H1 (cell line): ENCODE results near the gene RNF157. TPM values are rescaled to one million over a fixed set of nuclear protein-coding genes. Genes with fewer than 3 reads are reported as not detected.

Experiments used
- CREB1 ChIP-seq: IDR thresholded peaks from 2 replicates; pipeline ENCODE4 v1.6.1; 2012; ENCODE audit warnings: inconsistent platforms
- KDM4A ChIP-seq: IDR thresholded peaks from one replicate; pipeline ENCODE4 v1.7.1; 2012; ENCODE audit warnings: low read depth, mild to moderate bottlenecking, moderate library complexity, low read length, inconsistent platforms; ENCODE audit not compliant: severe bottlenecking
- RNF2 ChIP-seq: fragments of 200-900, 300-1000 bp; sonication (generic); IDR thresholded peaks from 2 replicates; pipeline ENCODE4 v1.7.1; 2016; ENCODE audit warnings: borderline replicate concordance, low read depth, mild to moderate bottlenecking, antibody characterized with exemption, low read length; ENCODE audit not compliant: poor library complexity, severe bottlenecking; ENCODE audit errors: missing control alignments
- SUZ12 ChIP-seq: fragments of 200-600 bp; sonication (generic); IDR thresholded peaks from 2 replicates; pipeline ENCODE4 v1.6.1; 2012; ENCODE audit warnings: mild to moderate bottlenecking, inconsistent platforms, low read length, moderate library complexity, mixed read lengths
- polyA plus RNA-seq, 7 experiments: library from polyadenylated mRNA; depleted of rRNA in 3 of 7; stranded (reverse) in 5 of 7; unstranded in 2 of 7; fragments of >200 nt in 5 of 7; fragments of 200-250 nt in 2 of 7; gene quantifications; 1 replicate in 5 of 7; 2 replicates in 1 of 7; 4 replicates in 1 of 7; pipeline versions ENCODE4 v1.2.1 to v1.2.3, GENCODE V29; 2011 to 2013; ENCODE audit warnings: missing spikeins in 2 of 7, mixed read lengths in 2 of 7
- total RNA-seq: library from RNA; stranded (reverse); fragmentation: NEBNext Ultra II Directional; extraction: Animal tissue kit (Norgen Biotek cat#: 25700); gene quantifications from 2 replicates; pipeline ENCODE4 v1.2.1, GENCODE V29; 2021
- TF ChIP-seq, protein P1 (sequence below): IDR thresholded peaks from 2 replicates; pipeline ENCODE4 v1.6.1; 2012; ENCODE audit warnings: inconsistent platforms
- TF ChIP-seq, protein P2 (sequence below): IDR thresholded peaks from 2 replicates; pipeline ENCODE4 v1.6.1; 2012; ENCODE audit warnings: inconsistent platforms

Gene RNF157
- total and polyA plus RNA-seq, 2 of the 8 experiments (the other 6 are each of a cell fraction or from before 2014, with no cell fraction given) = 13.4 to 16.7 TPM

DNA sequence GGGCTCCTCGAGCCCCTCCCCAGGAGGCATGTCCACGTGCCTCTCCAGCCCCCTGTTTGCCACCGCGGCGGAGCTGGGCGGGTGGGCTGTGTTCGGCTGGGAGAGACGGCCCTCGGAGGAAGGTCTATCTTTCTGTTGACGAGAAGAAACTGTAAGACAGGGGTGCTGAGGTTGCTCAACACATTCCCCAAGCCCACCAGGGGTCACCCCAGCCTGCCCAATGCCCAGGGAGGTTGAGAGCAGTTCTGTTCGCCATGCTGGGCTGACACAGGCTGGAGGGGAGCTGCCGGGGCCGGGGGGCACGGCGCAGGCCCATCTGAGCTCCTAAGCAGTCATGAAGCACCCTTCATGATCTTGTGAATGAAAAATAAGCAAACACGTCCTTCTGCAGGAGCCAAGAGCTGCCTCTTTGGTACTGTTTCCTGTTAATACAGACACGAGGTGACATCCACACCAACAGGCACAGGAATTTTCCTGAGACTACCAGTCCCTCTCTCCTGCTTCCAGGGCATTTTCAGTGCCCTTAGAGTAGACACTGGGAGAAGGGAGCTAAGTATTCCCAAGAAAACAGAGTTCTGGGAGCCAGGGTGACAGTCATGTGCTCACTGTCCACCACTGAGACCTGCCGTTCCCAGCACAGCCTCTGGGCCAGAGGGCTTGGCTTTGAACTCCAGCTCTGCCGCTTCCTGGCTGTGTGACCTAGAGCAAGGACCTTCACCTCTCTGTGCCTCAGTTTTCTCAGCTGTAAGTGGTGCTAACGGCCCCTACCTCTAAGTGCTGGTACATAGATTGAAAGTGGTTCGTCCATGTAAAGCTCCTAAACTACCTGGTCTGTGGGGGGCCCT is 34.0 kb upstream of the RNF157 start (continued):
- TF ChIP-seq SUZ12 (no peak), RNF2 (no peak), KDM4A (no peak), CREB1 (no peak)
- TF ChIP-seq, protein P1, sequence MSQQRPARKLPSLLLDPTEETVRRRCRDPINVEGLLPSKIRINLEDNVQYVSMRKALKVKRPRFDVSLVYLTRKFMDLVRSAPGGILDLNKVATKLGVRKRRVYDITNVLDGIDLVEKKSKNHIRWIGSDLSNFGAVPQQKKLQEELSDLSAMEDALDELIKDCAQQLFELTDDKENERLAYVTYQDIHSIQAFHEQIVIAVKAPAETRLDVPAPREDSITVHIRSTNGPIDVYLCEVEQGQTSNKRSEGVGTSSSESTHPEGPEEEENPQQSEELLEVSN = no peak
- TF ChIP-seq, protein P2, sequence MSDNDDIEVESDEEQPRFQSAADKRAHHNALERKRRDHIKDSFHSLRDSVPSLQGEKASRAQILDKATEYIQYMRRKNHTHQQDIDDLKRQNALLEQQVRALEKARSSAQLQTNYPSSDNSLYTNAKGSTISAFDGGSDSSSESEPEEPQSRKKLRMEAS = no peak
